OCI-LY7 (cell line): ENCODE results near the gene EYA3. TPM values are rescaled to one million over a fixed set of nuclear protein-coding genes. Genes with fewer than 3 reads are reported as not detected.

Experiments
- BruUV-seq: library from RNA; stranded (reverse); fragments of 400-500 nt; replicated peaks from 2 replicates; lab custom pipeline; 2021; lab: Mats Ljungman, UMichigan
- CTCF ChIA-PET: fragments of 300-600 bp; sonication (Branson Sonifier 250); formaldehyde crosslinking; loops from one replicate; lab custom pipeline; 2022; ENCODE audit warnings: antibody characterized with exemption; ENCODE audit not compliant: unreplicated experiment; lab: Charles Lee
- POLR2A ChIA-PET: fragments of 300-600 bp; sonication (Branson Sonifier 250); formaldehyde crosslinking; loops from one replicate; lab custom pipeline; 2022; ENCODE audit warnings: antibody characterized with exemption; lab: Charles Lee
- DNase-seq: peaks from one replicate; pipeline ENCODE4 v3.0.0-alpha.2; 2015; ENCODE audit warnings: low spot score
- H2AFZ ChIP-seq: fragments of 200-600 bp; sonication (generic), shearing (Covaris generic); 2 replicates; pipeline ENCODE4 v1.6.1; 2014; ENCODE audit warnings: mild to moderate bottlenecking, antibody characterized with exemption, low read length, moderate library complexity
- H3K27ac ChIP-seq: fragments of 200-600 bp; sonication (generic); 2 replicates; pipeline ENCODE4 v1.5.1; 2014; ENCODE audit warnings: mixed run types, low read depth, mild to moderate bottlenecking, moderate library complexity, low read length, inconsistent platforms; ENCODE audit not compliant: poor library complexity, severe bottlenecking
- H3K36me3 ChIP-seq: fragments of 200-600 bp; sonication (generic); 2 replicates; pipeline ENCODE4 v1.6.1; 2014; ENCODE audit warnings: mild to moderate bottlenecking, antibody characterized with exemption, low read length, moderate library complexity, mixed read lengths; ENCODE audit not compliant: insufficient read depth
- H3K4me1 ChIP-seq: fragments of 200-600 bp; sonication (generic); 2 replicates; pipeline ENCODE4 v1.5.1; 2014; ENCODE audit warnings: mild to moderate bottlenecking, low read length; ENCODE audit not compliant: insufficient read depth, poor library complexity, severe bottlenecking
- H3K4me2 ChIP-seq: fragments of 200-600 bp; sonication (generic); 2 replicates; pipeline ENCODE4 v1.6.1; 2014; ENCODE audit warnings: mild to moderate bottlenecking, low read length
- H3K4me3 ChIP-seq: fragments of 200-600 bp; sonication (generic); 2 replicates; pipeline ENCODE4 v1.5.1; 2014; ENCODE audit warnings: mild to moderate bottlenecking, low read depth, low read length; ENCODE audit not compliant: poor library complexity, severe bottlenecking
- H3K79me2 ChIP-seq: fragments of 200-600 bp; sonication (generic); 2 replicates; pipeline ENCODE4 v1.6.1; 2016; ENCODE audit warnings: low read depth, mild to moderate bottlenecking, low read length, moderate library complexity, mixed read lengths; ENCODE audit not compliant: insufficient read depth
- H3K9me2 ChIP-seq: fragments of 200-600 bp; sonication (generic); 2 replicates; pipeline ENCODE4 v1.6.1; 2016; ENCODE audit warnings: mild to moderate bottlenecking, low read length, mixed read lengths; ENCODE audit not compliant: insufficient read depth
- H3K9me3 ChIP-seq: fragments of 200-600 bp; sonication (generic); 2 replicates; pipeline ENCODE4 v1.6.1; 2014; ENCODE audit warnings: mild to moderate bottlenecking, mixed run types, low read length, mixed read lengths
- H4K20me1 ChIP-seq: fragments of 200-600 bp; sonication (generic); 2 replicates; pipeline ENCODE4 v1.6.1; 2014; ENCODE audit warnings: mild to moderate bottlenecking, antibody characterized with exemption, low read length, moderate library complexity, mixed read lengths; ENCODE audit not compliant: insufficient read depth
- CTCF ChIP-seq: fragments of 200-600 bp; sonication (generic); conservative IDR thresholded peaks from 2 replicates; pipeline ENCODE4 v1.5.1; 2014; ENCODE audit warnings: mild to moderate bottlenecking, antibody characterized with exemption, low read length, moderate library complexity, mixed read lengths
- EZH2phosphoT487 ChIP-seq: fragments of 200-600 bp; sonication (generic); IDR thresholded peaks from 2 replicates; pipeline ENCODE4 v1.6.1; 2018; ENCODE audit warnings: low read depth, borderline replicate concordance, mild to moderate bottlenecking, mixed run types, antibody characterized with exemption, low read length, moderate library complexity, mixed read lengths
- intact Hi-C: fragments of 100-400 bp; cut with micrococcal nuclease; formaldehyde crosslinking; loops from one replicate; pipeline ENCODE4 v1.10.0; 2022; ENCODE audit not compliant: unreplicated experiment
- total RNA-seq, 2 experiments: library from RNA; depleted of rRNA in 1 of 2; stranded (reverse); fragments of >200 nt in 1 of 2; shearing (Covaris generic) in 1 of 2; gene quantifications; 2 replicates each; pipeline ENCODE4 v1.2.3, GENCODE V29; 2014 to 2022

The EYA3 gene
- total RNA-seq, 2 experiments from 2014 or later, result 29.0 to 114 TPM

GRCh38 chr1:27958513-27958912, 129.9 kb downstream of the EYA3 start:
- no peak for DNase-seq
- H3K4me2 ChIP-seq, result no peak overlapping the region
- H3K9me2 ChIP-seq, result no peaks in the 10 kb centered on the region
- POLR2A ChIA-PET, result no interaction called here
- no peaks in the 10 kb centered on the region for H3K9me3 ChIP-seq
- BruUV-seq, result no TSS peak
- no peak overlapping the region for H2AFZ ChIP-seq
- TF ChIP-seq CTCF (no peak), EZH2phosphoT487 (no peak)
- H3K27ac ChIP-seq, result no peak overlapping the region
- no peaks in the 10 kb centered on the region for H3K79me2 ChIP-seq
- intact Hi-C loops, result no loop called here
- H4K20me1 ChIP-seq, result no peaks in the 10 kb centered on the region
- no peak overlapping the region for H3K4me3 ChIP-seq
- peaks cover 9% of the 10 kb centered on the region for H3K4me1 ChIP-seq
- CTCF ChIA-PET, result no interaction called here
- H3K36me3 ChIP-seq, result no peaks in the 10 kb centered on the region

DNA sequence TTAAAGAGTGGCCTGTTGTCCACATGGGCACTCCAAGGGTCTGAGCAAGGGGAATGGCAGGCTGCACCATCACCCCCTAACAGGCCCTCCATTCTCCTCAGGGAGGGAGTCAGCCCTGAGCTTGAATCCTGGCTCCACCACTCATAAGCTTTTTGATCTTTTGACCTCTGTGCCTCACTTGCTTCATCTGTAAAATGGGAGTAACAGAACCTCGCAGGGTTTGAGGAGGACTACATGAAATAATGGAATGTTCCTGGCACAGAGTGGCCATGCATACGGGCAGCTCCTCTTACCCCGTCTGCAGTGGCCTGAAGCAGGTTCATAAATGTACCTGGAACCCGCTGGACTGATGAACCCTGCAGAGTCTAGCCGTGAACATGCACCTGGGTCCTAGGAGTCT, 130.8 kb downstream of the EYA3 start:
- Histone ChIP-seq H4K20me1 (no peaks in the 10 kb centered on the region), H3K4me1 (peaks cover 9% of the 10 kb centered on the region), H3K4me2 (no peak overlapping the region), H2AFZ (no peak overlapping the region), H3K4me3 (no peak overlapping the region), H3K79me2 (no peaks in the 10 kb centered on the region), H3K9me2 (no peaks in the 10 kb centered on the region), H3K27ac (no peak overlapping the region), H3K9me3 (no peaks in the 10 kb centered on the region), H3K36me3 (no peaks in the 10 kb centered on the region)
- ChIA-PET CTCF (no interaction called here), POLR2A (no interaction called here)
- no peak for DNase-seq
- TF ChIP-seq EZH2phosphoT487 (no peak), CTCF (no peak)
- intact Hi-C loops, result no loop called here
- no TSS peak for BruUV-seq

DNA sequence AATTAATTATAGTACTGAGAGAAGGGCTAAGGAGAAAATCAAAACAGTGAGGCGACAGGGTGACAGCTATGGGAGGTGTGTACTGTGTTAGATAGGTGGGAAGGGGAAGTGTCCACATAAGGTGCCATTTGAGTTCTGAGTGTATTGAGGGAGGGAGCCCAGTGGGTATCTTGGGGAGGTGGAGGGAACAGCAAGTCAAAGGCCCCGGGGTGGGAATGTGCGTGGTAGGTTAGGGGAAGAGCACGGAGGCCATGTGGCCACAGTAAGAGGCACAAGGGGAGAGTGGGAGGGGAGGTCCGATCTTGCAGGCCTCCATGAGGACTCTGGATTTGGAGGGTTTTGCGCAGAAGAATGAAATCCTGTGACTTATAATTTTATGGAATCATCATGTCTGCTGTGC, 131.6 kb downstream of the EYA3 start:
- CTCF ChIA-PET, result no interaction called here
- POLR2A ChIA-PET, result no interaction called here
- intact Hi-C loops, result no loop called here

More for the DNA sequence above, 131.6 kb downstream of the EYA3 start:
- no peak for TF ChIP-seq EZH2phosphoT487
- no peak for TF ChIP-seq CTCF
- Histone ChIP-seq H3K4me3 (no peak overlapping the region), H2AFZ (no peak overlapping the region), H3K9me2 (no peaks in the 10 kb centered on the region), H3K27ac (no peak overlapping the region), H3K36me3 (no peaks in the 10 kb centered on the region), H3K9me3 (no peaks in the 10 kb centered on the region), H3K4me2 (no peak overlapping the region), H3K79me2 (no peaks in the 10 kb centered on the region), H3K4me1 (peaks cover 9% of the 10 kb centered on the region), H4K20me1 (no peaks in the 10 kb centered on the region)
- no TSS peak for BruUV-seq
- DNase-seq, result no peak
